ENCODE data around the gene DIAPH1.
"Not testable (repeated sequence)": the region's sequence is repeated elsewhere in the genome, so short reads cannot be mapped to it uniquely, and the experiment has no call there.

The DIAPH1 gene

DNA sequence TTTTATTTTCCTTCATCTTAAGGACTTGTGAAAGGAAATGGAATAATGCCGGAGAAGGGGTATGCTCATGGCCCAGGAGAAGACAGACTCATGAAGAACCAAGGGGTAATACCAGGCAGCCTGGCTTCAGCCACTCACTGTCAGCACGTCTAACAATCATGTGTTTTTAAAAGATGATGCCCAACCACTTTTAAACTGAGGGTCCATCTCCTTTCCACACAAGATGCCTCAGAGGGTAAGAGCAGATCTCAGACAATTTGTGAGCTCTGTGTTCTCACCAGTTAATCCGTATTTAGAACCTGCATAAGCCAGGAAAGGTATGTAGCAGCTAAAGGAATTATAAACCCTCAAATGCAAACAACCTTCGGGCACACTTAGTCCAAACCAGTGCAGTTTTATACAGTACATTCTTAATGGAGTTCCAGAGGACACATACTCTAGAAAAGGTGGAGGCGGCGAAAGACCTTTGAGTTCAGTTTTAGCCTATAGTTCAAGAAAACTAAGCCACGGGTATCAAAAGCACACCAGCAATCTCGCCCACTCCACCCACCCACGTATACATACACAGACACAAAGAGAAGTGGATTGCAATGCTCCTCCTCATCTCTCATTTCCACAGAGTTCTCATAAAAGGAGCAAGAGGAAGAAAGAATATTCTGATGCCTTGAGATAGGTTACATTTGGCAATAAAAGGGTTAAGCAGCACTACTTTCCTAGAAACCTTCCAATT lies 2.6 kb downstream of the DIAPH1 start:
- no peak overlapping the region for H3K4me3 ChIP-seq (ENCODE audit: insufficient read depth, low read depth, low read length)
- H3K27me3 ChIP-seq (ENCODE audit: control insufficient read depth, insufficient read depth, low read length, poor library complexity, severe bottlenecking), result no peaks in the 10 kb centered on the region
- WGBS, 2 experiments, result 85 to 91% methylated on average over 8 to 9 of the region's 9 CpGs
- H3K27ac ChIP-seq (ENCODE audit: insufficient read depth, low read depth, low read length, poor library complexity, severe bottlenecking), result no peak overlapping the region
- H3K4me1 ChIP-seq (ENCODE audit: control insufficient read depth, insufficient read depth, low read length), result peaks cover 20% of the 10 kb centered on the region
- no peaks in the 10 kb centered on the region for H3K9me3 ChIP-seq (ENCODE audit: control insufficient read depth, low read length)
- H3K36me3 ChIP-seq (ENCODE audit: control insufficient read depth, insufficient read depth, low read length), result no peaks in the 10 kb centered on the region

DNA sequence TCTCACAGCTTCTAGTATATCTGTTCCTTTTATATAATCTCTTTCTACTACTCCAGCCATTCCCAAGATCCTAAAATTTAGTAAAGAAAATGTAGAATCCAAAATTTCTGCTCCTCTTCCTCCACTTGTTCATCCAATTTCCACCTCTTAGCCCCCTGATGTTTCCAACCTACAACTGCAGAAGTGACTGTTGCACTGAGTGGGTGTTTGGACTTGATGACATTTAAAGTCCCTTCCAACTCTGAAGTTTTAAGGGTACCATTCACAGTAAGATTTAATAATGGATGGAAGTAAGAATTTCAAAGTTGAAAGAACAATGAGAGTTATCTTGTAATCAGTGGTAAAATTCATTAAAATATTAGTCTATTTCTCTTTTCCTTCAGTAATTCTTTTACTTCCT lies 5.5 kb downstream of the DIAPH1 start:
- Histone ChIP-seq H3K36me3 (ENCODE audit: control insufficient read depth, insufficient read depth, low read length) (no peaks in the 10 kb centered on the region), H3K4me3 (ENCODE audit: insufficient read depth, low read depth, low read length) (no peak overlapping the region), H3K27ac (ENCODE audit: insufficient read depth, low read depth, low read length, poor library complexity, severe bottlenecking) (no peak overlapping the region), H3K4me1 (ENCODE audit: control insufficient read depth, insufficient read depth, low read length) (peaks cover 20% of the 10 kb centered on the region), H3K9me3 (ENCODE audit: control insufficient read depth, low read length) (no peaks in the 10 kb centered on the region), H3K27me3 (ENCODE audit: control insufficient read depth, insufficient read depth, low read length, poor library complexity, severe bottlenecking) (no peaks in the 10 kb centered on the region)

GRCh38 chr5:141611289-141611688 lies 7.5 kb downstream of the DIAPH1 start:
- peaks cover 10% of the 10 kb centered on the region for H3K4me1 ChIP-seq (ENCODE audit: control insufficient read depth, insufficient read depth, low read length)
- WGBS, 2 experiments, result 89 to 92% methylated on average over 3 of the region's 3 CpGs

GRCh38 chr5:141609921-141610320 lies 8.9 kb downstream of the DIAPH1 start:
- not testable (repeated sequence) for H3K4me1 ChIP-seq (ENCODE audit: control insufficient read depth, insufficient read depth, low read length); H3K36me3 ChIP-seq (ENCODE audit: control insufficient read depth, insufficient read depth, low read length); H3K27me3 ChIP-seq (ENCODE audit: control insufficient read depth, insufficient read depth, low read length, poor library complexity, severe bottlenecking); H3K4me3 ChIP-seq (ENCODE audit: insufficient read depth, low read depth, low read length); H3K9me3 ChIP-seq (ENCODE audit: control insufficient read depth, low read length); H3K27ac ChIP-seq (ENCODE audit: insufficient read depth, low read depth, low read length, poor library complexity, severe bottlenecking)
- WGBS, 2 experiments, result 88 to 95% methylated on average over 7 of the region's 7 CpGs

More at GRCh38 chr5:141611289-141611688, 7.5 kb downstream of the DIAPH1 start:
- Histone ChIP-seq H3K27ac (ENCODE audit: insufficient read depth, low read depth, low read length, poor library complexity, severe bottlenecking) (no peak overlapping the region), H3K27me3 (ENCODE audit: control insufficient read depth, insufficient read depth, low read length, poor library complexity, severe bottlenecking) (no peaks in the 10 kb centered on the region), H3K9me3 (ENCODE audit: control insufficient read depth, low read length) (no peaks in the 10 kb centered on the region), H3K4me3 (ENCODE audit: insufficient read depth, low read depth, low read length) (no peak overlapping the region), H3K36me3 (ENCODE audit: control insufficient read depth, insufficient read depth, low read length) (no peaks in the 10 kb centered on the region)

- Histone ChIP-seq H3K4me1 (ENCODE audit: control insufficient read depth, insufficient read depth, low read length) (peaks cover 12% of the 10 kb centered on the region), H3K9me3 (ENCODE audit: control insufficient read depth, low read length) (no peaks in the 10 kb centered on the region), H3K4me3 (ENCODE audit: insufficient read depth, low read depth, low read length) (no peak overlapping the region), H3K27me3 (ENCODE audit: control insufficient read depth, insufficient read depth, low read length, poor library complexity, severe bottlenecking) (no peaks in the 10 kb centered on the region), H3K36me3 (ENCODE audit: control insufficient read depth, insufficient read depth, low read length) (no peaks in the 10 kb centered on the region), H3K27ac (ENCODE audit: insufficient read depth, low read depth, low read length, poor library complexity, severe bottlenecking) (no peak overlapping the region)
- 100% methylated on average over 3 of the region's 3 CpGs for WGBS, 2 experiments
These were observed 9.8 kb downstream of the DIAPH1 start for GRCh38 chr5:141609044-141609443.

GRCh38 chr5:141608557-141608956 lies 10.2 kb downstream of the DIAPH1 start:
- no peaks in the 10 kb centered on the region for H3K36me3 ChIP-seq (ENCODE audit: control insufficient read depth, insufficient read depth, low read length)
- WGBS, 2 experiments, result 100% methylated on average over 1 of the region's 1 CpG; no CpG with 5 or more reads in 1 of the 2 experiments
- H3K9me3 ChIP-seq (ENCODE audit: control insufficient read depth, low read length), result no peaks in the 10 kb centered on the region
- no peak overlapping the region for H3K27ac ChIP-seq (ENCODE audit: insufficient read depth, low read depth, low read length, poor library complexity, severe bottlenecking)
- H3K4me1 ChIP-seq (ENCODE audit: control insufficient read depth, insufficient read depth, low read length), result peaks cover 10% of the 10 kb centered on the region
- H3K27me3 ChIP-seq (ENCODE audit: control insufficient read depth, insufficient read depth, low read length, poor library complexity, severe bottlenecking), result no peaks in the 10 kb centered on the region
- H3K4me3 ChIP-seq (ENCODE audit: insufficient read depth, low read depth, low read length), result no peak overlapping the region

DNA sequence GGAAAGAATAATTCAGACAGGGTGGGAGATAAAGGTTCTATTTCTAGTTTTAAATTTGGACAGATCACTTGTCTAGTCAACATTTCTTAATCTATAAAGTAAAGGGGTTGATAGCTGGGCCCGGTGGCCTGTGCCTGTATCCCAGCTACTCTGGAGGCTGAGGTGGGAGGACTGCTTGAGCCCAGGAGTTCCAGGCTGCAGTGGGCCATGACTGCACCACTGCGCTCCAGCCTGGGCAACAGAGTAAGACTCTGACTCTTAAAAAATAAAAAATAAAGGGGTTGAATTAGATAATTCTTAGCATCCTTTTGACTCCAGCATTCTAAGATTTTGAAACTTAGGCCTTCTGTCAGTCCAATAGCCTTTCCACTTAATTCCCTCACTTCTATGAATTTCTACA lies 10.8 kb downstream of the DIAPH1 start:
- Histone ChIP-seq H3K4me3 (ENCODE audit: insufficient read depth, low read depth, low read length) (no peak overlapping the region), H3K9me3 (ENCODE audit: control insufficient read depth, low read length) (no peaks in the 10 kb centered on the region), H3K36me3 (ENCODE audit: control insufficient read depth, insufficient read depth, low read length) (no peaks in the 10 kb centered on the region), H3K4me1 (ENCODE audit: control insufficient read depth, insufficient read depth, low read length) (peaks cover 7% of the 10 kb centered on the region), H3K27me3 (ENCODE audit: control insufficient read depth, insufficient read depth, low read length, poor library complexity, severe bottlenecking) (no peaks in the 10 kb centered on the region), H3K27ac (ENCODE audit: insufficient read depth, low read depth, low read length, poor library complexity, severe bottlenecking) (no peak overlapping the region)
- whole genome bisulfite sequencing, 2 experiments, result 92 to 96% methylated on average over 2 of the region's 2 CpGs

DNA sequence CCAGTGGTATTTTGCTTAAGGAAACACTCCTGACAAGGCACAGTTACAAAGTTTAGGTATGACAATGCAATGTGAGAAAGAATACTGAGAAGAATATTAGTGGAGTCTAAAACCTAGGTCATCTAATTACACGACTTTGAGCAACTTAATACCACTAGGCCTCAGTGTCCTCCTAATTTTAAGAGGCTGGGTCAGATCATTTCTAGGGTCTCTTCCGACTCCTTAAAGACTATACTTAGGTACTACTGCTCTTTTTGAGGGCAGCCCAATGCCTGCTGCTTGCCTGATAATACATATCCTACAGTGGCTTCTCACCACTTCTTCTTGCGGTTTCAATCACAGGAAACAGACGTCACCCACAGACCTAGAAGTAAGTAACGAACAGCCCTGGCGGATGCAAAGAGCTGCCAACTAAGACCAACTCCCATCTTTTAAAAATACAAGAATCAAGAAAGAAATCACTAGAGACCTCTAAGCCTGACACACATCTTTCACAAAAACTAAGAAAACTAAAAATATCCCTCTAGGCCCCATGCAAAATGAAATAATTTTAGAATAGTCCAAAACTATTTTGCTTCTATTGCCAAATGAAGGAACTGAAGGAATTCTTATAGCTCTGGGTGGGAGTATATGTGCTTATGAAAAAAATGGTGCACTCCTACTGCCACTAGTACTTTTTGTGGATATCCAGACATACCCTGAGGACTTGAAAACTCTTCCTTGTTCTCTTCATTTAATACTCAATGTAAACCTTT lies 13.1 kb downstream of the DIAPH1 start:
- H3K27ac ChIP-seq (ENCODE audit: insufficient read depth, low read depth, low read length, poor library complexity, severe bottlenecking), result no peak overlapping the region
- no peaks in the 10 kb centered on the region for H3K36me3 ChIP-seq (ENCODE audit: control insufficient read depth, insufficient read depth, low read length)
- H3K4me1 ChIP-seq (ENCODE audit: control insufficient read depth, insufficient read depth, low read length), result peaks cover 7% of the 10 kb centered on the region
- no peaks in the 10 kb centered on the region for H3K27me3 ChIP-seq (ENCODE audit: control insufficient read depth, insufficient read depth, low read length, poor library complexity, severe bottlenecking)
- H3K9me3 ChIP-seq (ENCODE audit: control insufficient read depth, low read length), result no peaks in the 10 kb centered on the region
- no peak overlapping the region for H3K4me3 ChIP-seq (ENCODE audit: insufficient read depth, low read depth, low read length)
- 90 to 91% methylated on average over 6 of the region's 6 CpGs for WGBS, 2 experiments

GRCh38 chr5:141603923-141604717 lies 14.7 kb downstream of the DIAPH1 start:
- Histone ChIP-seq H3K27ac (ENCODE audit: insufficient read depth, low read depth, low read length, poor library complexity, severe bottlenecking) (no peak overlapping the region), H3K9me3 (ENCODE audit: control insufficient read depth, low read length) (no peaks in the 10 kb centered on the region), H3K27me3 (ENCODE audit: control insufficient read depth, insufficient read depth, low read length, poor library complexity, severe bottlenecking) (no peaks in the 10 kb centered on the region), H3K4me1 (ENCODE audit: control insufficient read depth, insufficient read depth, low read length) (peaks cover 7% of the 10 kb centered on the region), H3K36me3 (ENCODE audit: control insufficient read depth, insufficient read depth, low read length) (no peaks in the 10 kb centered on the region), H3K4me3 (ENCODE audit: insufficient read depth, low read depth, low read length) (no peak overlapping the region)
- WGBS, 2 experiments, result 90% methylated on average over 6 of the region's 6 CpGs

GRCh38 chr5:141602606-141603005 lies 16.2 kb downstream of the DIAPH1 start:
- H3K36me3 ChIP-seq (ENCODE audit: control insufficient read depth, insufficient read depth, low read length), result no peaks in the 10 kb centered on the region
- H3K27me3 ChIP-seq (ENCODE audit: control insufficient read depth, insufficient read depth, low read length, poor library complexity, severe bottlenecking), result no peaks in the 10 kb centered on the region
- WGBS, 2 experiments, result 92% methylated on average over 1 of the region's 1 CpG; no CpG with 5 or more reads in 1 of the 2 experiments
- H3K4me3 ChIP-seq (ENCODE audit: insufficient read depth, low read depth, low read length), result no peak overlapping the region
- no peaks in the 10 kb centered on the region for H3K9me3 ChIP-seq (ENCODE audit: control insufficient read depth, low read length)
- no peak overlapping the region for H3K27ac ChIP-seq (ENCODE audit: insufficient read depth, low read depth, low read length, poor library complexity, severe bottlenecking)
- peaks cover 7% of the 10 kb centered on the region for H3K4me1 ChIP-seq (ENCODE audit: control insufficient read depth, insufficient read depth, low read length)

All from ectodermal cell (in vitro differentiated cells).